Activated CD4-positive, CD25-positive, alpha-beta regulatory T cell (primary cell): ENCODE measurements around the gene MYPN.
"Not testable (repeated sequence)": the region's sequence is repeated elsewhere in the genome, so short reads cannot be mapped to it uniquely, and the experiment has no call there.

Experiments
- DNase-seq, 4 experiments: peaks; one replicate each; lab custom pipeline; 2025; lab: John Stamatoyannopoulos, UW

Gene MYPN

GRCh38 chr10:68135362-68135761 lies 26.1 kb downstream of the MYPN start:
- DNase-seq, result no peak

- DNase-seq, result no peak
Measured at GRCh38 chr10:68135922-68136792, 26.9 kb downstream of the MYPN start.

GRCh38 chr10:68137171-68137570 lies 27.9 kb downstream of the MYPN start:
- no peak for DNase-seq

GRCh38 chr10:68138526-68138925 lies 29.2 kb downstream of the MYPN start:
- no peak for DNase-seq

- no peak for DNase-seq
Measured at GRCh38 chr10:68139448-68140272, 30.4 kb downstream of the MYPN start.

- DNase-seq, result no peak
Measured at GRCh38 chr10:68142761-68143160, 33.5 kb downstream of the MYPN start.

- no peak for DNase-seq
Measured at GRCh38 chr10:68144709-68145108, 35.4 kb downstream of the MYPN start.

GRCh38 chr10:68145705-68146104 lies 36.4 kb downstream of the MYPN start:
- DNase-seq, result no peak

- DNase-seq, result no peak
Measured at GRCh38 chr10:68146133-68146532, 36.8 kb downstream of the MYPN start.

GRCh38 chr10:68151453-68151852 lies 42.2 kb downstream of the MYPN start:
- DNase-seq, result no peak

GRCh38 chr10:68153473-68154210 lies 44.4 kb downstream of the MYPN start:
- DNase-seq, result no peak

GRCh38 chr10:68154211-68154497 lies 44.9 kb downstream of the MYPN start:
- DNase-seq, result no peak

GRCh38 chr10:68155615-68156210 lies 46.4 kb downstream of the MYPN start:
- DNase-seq, result no peak

GRCh38 chr10:68156373-68157185 lies 47.3 kb downstream of the MYPN start:
- peak; percentile 2 to 37 (median 10) for DNase-seq

- not testable (repeated sequence) for DNase-seq
Measured at GRCh38 chr10:68157522-68157921, 48.2 kb downstream of the MYPN start.

- no peak for DNase-seq
Measured at GRCh38 chr10:68158031-68158430, 48.7 kb downstream of the MYPN start.

- DNase-seq, result no peak
Measured at GRCh38 chr10:68163735-68164134, 54.4 kb downstream of the MYPN start.

GRCh38 chr10:68165643-68166042 lies 56.4 kb downstream of the MYPN start:
- no peak for DNase-seq

GRCh38 chr10:68166871-68167585 lies 57.7 kb downstream of the MYPN start:
- DNase-seq, result no peak

- DNase-seq, result no peak
Measured at GRCh38 chr10:68167586-68168189, 58.4 kb downstream of the MYPN start.
